GM10266 (cell line): Measurements from ENCODE around the gene OR2F1.

ENCODE experiments used
- DNase-seq: peaks from one replicate; pipeline ENCODE4 v3.0.0; 2012; ENCODE audit errors: extremely low spot score
- CTCF ChIP-seq: IDR thresholded peaks from 2 replicates; pipeline ENCODE4 v1.5.1; 2012; ENCODE audit warnings: mild to moderate bottlenecking, low read depth; ENCODE audit not compliant: control insufficient read depth, insufficient read depth; ENCODE audit errors: missing control alignments

The OR2F1 gene

GRCh38 chr7:143913945-143914615 lies 40.6 kb upstream of the OR2F1 start:
- no peak for DNase-seq
- TF ChIP-seq CTCF, result no peak

GRCh38 chr7:143914938-143915652 lies 39.5 kb upstream of the OR2F1 start:
- TF ChIP-seq CTCF, result no peak
- no peak for DNase-seq

- DNase-seq, result no peak
- TF ChIP-seq CTCF, result no peak
Observed at GRCh38 chr7:143924851-143925250, 29.8 kb upstream of the OR2F1 start.

GRCh38 chr7:143929224-143929920 lies 25.3 kb upstream of the OR2F1 start:
- no peak for DNase-seq
- TF ChIP-seq CTCF, result no peak

- DNase-seq, result no peak
- no peak for TF ChIP-seq CTCF
Observed at GRCh38 chr7:143931739-143932138, 22.9 kb upstream of the OR2F1 start.

GRCh38 chr7:143934526-143935325 lies 19.9 kb upstream of the OR2F1 start, which contains the start of gene OR2F2:
Gene OR2F2, plus strand, starts transcription at chr7:143935233. Its CDS starts 0 bp downstream, at chr7:143935233.
- no peak for DNase-seq
- TF ChIP-seq CTCF, result no peak
